SW480 (cell line): Measurements from ENCODE around the gene FAM131C.
"Not testable (repeated sequence)": the region's sequence is repeated elsewhere in the genome, so short reads cannot be mapped to it uniquely, and the experiment has no call there.

Experiments
- DNase-seq: peaks from one replicate; pipeline ENCODE4 v3.0.0-alpha.2; 2016; ENCODE audit warnings: low spot score

Gene FAM131C

GRCh38 chr1:16076865-16077238, 3.4 kb upstream of the FAM131C start:
- DNase-seq, result peak; percentile 52

- no peak for DNase-seq
These were observed 2.8 kb upstream of the FAM131C start for GRCh38 chr1:16076031-16076864.

- DNase-seq, result no peak
These were observed 2.0 kb upstream of the FAM131C start for GRCh38 chr1:16075337-16076030.

- DNase-seq, result no peak
These were observed 766 bp upstream of the FAM131C start for GRCh38 chr1:16074217-16074616.

GRCh38 chr1:16072616-16073484, 601 bp downstream of the FAM131C start:
- peak; percentile 27 for DNase-seq

- no peak for DNase-seq
These were observed 1.4 kb downstream of the FAM131C start for GRCh38 chr1:16072095-16072494.

GRCh38 chr1:16071614-16072013, 1.8 kb downstream of the FAM131C start:
- DNase-seq, result no peak

GRCh38 chr1:16070640-16071355, 2.7 kb downstream of the FAM131C start:
- DNase-seq, result no peak

GRCh38 chr1:16068356-16069270, 4.8 kb downstream of the FAM131C start:
- DNase-seq, result no peak

GRCh38 chr1:16067933-16068332, 5.5 kb downstream of the FAM131C start:
- no peak for DNase-seq

GRCh38 chr1:16067127-16067768, 6.2 kb downstream of the FAM131C start:
- DNase-seq, result peak; percentile 85

- no peak for DNase-seq
These were observed 7.2 kb downstream of the FAM131C start for GRCh38 chr1:16066245-16066644.

GRCh38 chr1:16065269-16065576, 8.2 kb downstream of the FAM131C start:
- no peak for DNase-seq

- DNase-seq, result no peak
These were observed 8.7 kb downstream of the FAM131C start for GRCh38 chr1:16064536-16065268.

GRCh38 chr1:16063921-16064320, 9.5 kb downstream of the FAM131C start:
- DNase-seq, result no peak

- no peak for DNase-seq
These were observed 10.1 kb downstream of the FAM131C start for GRCh38 chr1:16063226-16063829.

GRCh38 chr1:16062687-16063075, 10.8 kb downstream of the FAM131C start:
- not testable (repeated sequence) for DNase-seq

- not testable (repeated sequence) for DNase-seq
These were observed 11.3 kb downstream of the FAM131C start for GRCh38 chr1:16061989-16062686.

- DNase-seq, result no peak
These were observed 12.2 kb downstream of the FAM131C start for GRCh38 chr1:16061266-16061665.
